ENCODE results near the gene ADM5.

ADM5 gene

GRCh38 chr19:49691243-49692146 lies 2.1 kb downstream of the ADM5 start:
- DNase-seq (ENCODE audit: low read depth), result peak; percentile 90
- Histone ChIP-seq H3K9me3 (ENCODE audit: control insufficient read depth, low read length) (no peaks in the 10 kb centered on the region), H3K4me1 (ENCODE audit: control insufficient read depth, insufficient read depth, low read length) (peaks cover 14% of the 10 kb centered on the region)

GRCh38 chr19:49692147-49692506 lies 2.7 kb downstream of the ADM5 start:
- DNase-seq (ENCODE audit: low read depth), result no peak
- H3K4me3 ChIP-seq (ENCODE audit: low read length), result peak overlapping the region; percentile 33
- no peaks in the 10 kb centered on the region for H3K9me3 ChIP-seq (ENCODE audit: control insufficient read depth, low read length)
- H3K4me1 ChIP-seq (ENCODE audit: control insufficient read depth, insufficient read depth, low read length), result peaks cover 14% of the 10 kb centered on the region
- no peak overlapping the region for H3K9ac ChIP-seq (ENCODE audit: low read length)
- H3K36me3 ChIP-seq (ENCODE audit: control insufficient read depth, insufficient read depth, low read length, severe bottlenecking), result peaks cover 4% of the 10 kb centered on the region
- H3K27me3 ChIP-seq (replicated peaks; ENCODE audit: control insufficient read depth, insufficient read depth, low read length), result no peaks in the 10 kb centered on the region

More at GRCh38 chr19:49691243-49692146, 2.1 kb downstream of the ADM5 start:
- Histone ChIP-seq H3K4me3 (ENCODE audit: low read length) (peak overlapping the region; percentile 73), H3K27me3 (replicated peaks; ENCODE audit: control insufficient read depth, insufficient read depth, low read length) (no peaks in the 10 kb centered on the region), H3K36me3 (ENCODE audit: control insufficient read depth, insufficient read depth, low read length, severe bottlenecking) (peaks cover 7% of the 10 kb centered on the region), H3K9ac (ENCODE audit: low read length) (peak overlapping the region; percentile 67)

GRCh38 chr19:49696115-49696514 lies 6.7 kb downstream of the ADM5 start:
- H3K9me3 ChIP-seq (ENCODE audit: control insufficient read depth, low read length), result no peaks in the 10 kb centered on the region

GRCh38 chr19:49696865-49697264 lies 7.5 kb downstream of the ADM5 start:
- H3K4me1 ChIP-seq (ENCODE audit: control insufficient read depth, insufficient read depth, low read length), result no peaks in the 10 kb centered on the region
- no peaks in the 10 kb centered on the region for H3K36me3 ChIP-seq (ENCODE audit: control insufficient read depth, insufficient read depth, low read length, severe bottlenecking)
- no peaks in the 10 kb centered on the region for H3K27me3 ChIP-seq (replicated peaks; ENCODE audit: control insufficient read depth, insufficient read depth, low read length)

More at GRCh38 chr19:49696115-49696514, 6.7 kb downstream of the ADM5 start:
- DNase-seq (ENCODE audit: low read depth), result no peak
- no peaks in the 10 kb centered on the region for H3K4me1 ChIP-seq (ENCODE audit: control insufficient read depth, insufficient read depth, low read length)
- H3K36me3 ChIP-seq (ENCODE audit: control insufficient read depth, insufficient read depth, low read length, severe bottlenecking), result no peaks in the 10 kb centered on the region
- H3K9ac ChIP-seq (ENCODE audit: low read length), result no peak overlapping the region
- no peaks in the 10 kb centered on the region for H3K27me3 ChIP-seq (replicated peaks; ENCODE audit: control insufficient read depth, insufficient read depth, low read length)
- H3K4me3 ChIP-seq (ENCODE audit: low read length), result no peak overlapping the region

GRCh38 chr19:49699364-49699763 lies 10.0 kb downstream of the ADM5 start:
- Histone ChIP-seq H3K9ac (ENCODE audit: low read length) (no peak overlapping the region), H3K4me3 (ENCODE audit: low read length) (no peak overlapping the region), H3K4me1 (ENCODE audit: control insufficient read depth, insufficient read depth, low read length) (no peaks in the 10 kb centered on the region), H3K27me3 (replicated peaks; ENCODE audit: control insufficient read depth, insufficient read depth, low read length) (no peaks in the 10 kb centered on the region), H3K9me3 (ENCODE audit: control insufficient read depth, low read length) (no peaks in the 10 kb centered on the region), H3K36me3 (ENCODE audit: control insufficient read depth, insufficient read depth, low read length, severe bottlenecking) (no peaks in the 10 kb centered on the region)
- DNase-seq (ENCODE audit: low read depth), result no peak

More at GRCh38 chr19:49696865-49697264, 7.5 kb downstream of the ADM5 start:
- DNase-seq (ENCODE audit: low read depth), result no peak
- no peak overlapping the region for H3K9ac ChIP-seq (ENCODE audit: low read length)
- H3K9me3 ChIP-seq (ENCODE audit: control insufficient read depth, low read length), result no peaks in the 10 kb centered on the region
- H3K4me3 ChIP-seq (ENCODE audit: low read length), result no peak overlapping the region

- Histone ChIP-seq H3K4me1 (ENCODE audit: control insufficient read depth, insufficient read depth, low read length) (no peaks in the 10 kb centered on the region), H3K36me3 (ENCODE audit: control insufficient read depth, insufficient read depth, low read length, severe bottlenecking) (no peaks in the 10 kb centered on the region), H3K9me3 (ENCODE audit: control insufficient read depth, low read length) (no peaks in the 10 kb centered on the region), H3K9ac (ENCODE audit: low read length) (no peak overlapping the region), H3K4me3 (ENCODE audit: low read length) (no peak overlapping the region), H3K27me3 (replicated peaks; ENCODE audit: control insufficient read depth, insufficient read depth, low read length) (no peaks in the 10 kb centered on the region)
- no peak for DNase-seq (ENCODE audit: low read depth)
Observed at GRCh38 chr19:49700563-49700962, 11.2 kb downstream of the ADM5 start.

- Histone ChIP-seq H3K9me3 (ENCODE audit: control insufficient read depth, low read length) (no peaks in the 10 kb centered on the region), H3K4me1 (ENCODE audit: control insufficient read depth, insufficient read depth, low read length) (no peaks in the 10 kb centered on the region), H3K9ac (ENCODE audit: low read length) (no peak overlapping the region), H3K4me3 (ENCODE audit: low read length) (no peak overlapping the region), H3K27me3 (replicated peaks; ENCODE audit: control insufficient read depth, insufficient read depth, low read length) (no peaks in the 10 kb centered on the region), H3K36me3 (ENCODE audit: control insufficient read depth, insufficient read depth, low read length, severe bottlenecking) (no peaks in the 10 kb centered on the region)
- DNase-seq (ENCODE audit: low read depth), result no peak
Observed at GRCh38 chr19:49701271-49701786, 11.9 kb downstream of the ADM5 start.

GRCh38 chr19:49704888-49705642 lies 15.7 kb downstream of the ADM5 start:
- H3K27me3 ChIP-seq (replicated peaks; ENCODE audit: control insufficient read depth, insufficient read depth, low read length), result no peaks in the 10 kb centered on the region
- H3K9ac ChIP-seq (ENCODE audit: low read length), result no peak overlapping the region
- H3K4me1 ChIP-seq (ENCODE audit: control insufficient read depth, insufficient read depth, low read length), result no peaks in the 10 kb centered on the region
- H3K4me3 ChIP-seq (ENCODE audit: low read length), result no peak overlapping the region
- no peaks in the 10 kb centered on the region for H3K36me3 ChIP-seq (ENCODE audit: control insufficient read depth, insufficient read depth, low read length, severe bottlenecking)
- no peaks in the 10 kb centered on the region for H3K9me3 ChIP-seq (ENCODE audit: control insufficient read depth, low read length)
- no peak for DNase-seq (ENCODE audit: low read depth)

- Histone ChIP-seq H3K36me3 (ENCODE audit: control insufficient read depth, insufficient read depth, low read length, severe bottlenecking) (no peaks in the 10 kb centered on the region), H3K9ac (ENCODE audit: low read length) (no peak overlapping the region), H3K9me3 (ENCODE audit: control insufficient read depth, low read length) (no peaks in the 10 kb centered on the region), H3K4me3 (ENCODE audit: low read length) (no peak overlapping the region), H3K4me1 (ENCODE audit: control insufficient read depth, insufficient read depth, low read length) (peaks cover 4% of the 10 kb centered on the region), H3K27me3 (replicated peaks; ENCODE audit: control insufficient read depth, insufficient read depth, low read length) (no peaks in the 10 kb centered on the region)
- DNase-seq (ENCODE audit: low read depth), result no peak
Observed at GRCh38 chr19:49705919-49706318, 16.5 kb downstream of the ADM5 start.

- H3K36me3 ChIP-seq (ENCODE audit: control insufficient read depth, insufficient read depth, low read length, severe bottlenecking), result no peaks in the 10 kb centered on the region
Observed at GRCh38 chr19:49710372-49710951, 21.1 kb downstream of the ADM5 start.

GRCh38 chr19:49712397-49712859 lies 23.0 kb downstream of the ADM5 start:
- Histone ChIP-seq H3K9ac (ENCODE audit: low read length) (no peak overlapping the region), H3K9me3 (ENCODE audit: control insufficient read depth, low read length) (no peaks in the 10 kb centered on the region), H3K27me3 (replicated peaks; ENCODE audit: control insufficient read depth, insufficient read depth, low read length) (no peaks in the 10 kb centered on the region), H3K4me1 (ENCODE audit: control insufficient read depth, insufficient read depth, low read length) (peaks cover 14% of the 10 kb centered on the region), H3K4me3 (ENCODE audit: low read length) (no peak overlapping the region), H3K36me3 (ENCODE audit: control insufficient read depth, insufficient read depth, low read length, severe bottlenecking) (no peaks in the 10 kb centered on the region)
- peak; percentile 49 for DNase-seq (ENCODE audit: low read depth)

More at GRCh38 chr19:49710372-49710951, 21.1 kb downstream of the ADM5 start:
- Histone ChIP-seq H3K27me3 (replicated peaks; ENCODE audit: control insufficient read depth, insufficient read depth, low read length) (no peaks in the 10 kb centered on the region), H3K9me3 (ENCODE audit: control insufficient read depth, low read length) (no peaks in the 10 kb centered on the region), H3K4me1 (ENCODE audit: control insufficient read depth, insufficient read depth, low read length) (peaks cover 14% of the 10 kb centered on the region), H3K9ac (ENCODE audit: low read length) (no peak overlapping the region), H3K4me3 (ENCODE audit: low read length) (no peak overlapping the region)
- no peak for DNase-seq (ENCODE audit: low read depth)

Measured in adipocyte (in vitro differentiated cells).